Suprapubic skin (tissue), 3 donors: ENCODE data around the gene PCNX2.

Source experiments
- CTCF ChIP-seq, 2 donors: fragments of 200-600 bp in 1 of 2; fragments of 450-650 bp in 1 of 2; sonication (generic) in 1 of 2; IDR thresholded peaks; one replicate each; pipeline ENCODE4 v1.5.1; 2016 to 2019; ENCODE audit warnings: antibody characterized with exemption in 2 of 2, mild to moderate bottlenecking in 1 of 2, moderate library complexity in 1 of 2
- EP300 ChIP-seq: sonication (generic); formaldehyde crosslinking; IDR thresholded peaks from one replicate; pipeline ENCODE4 v1.6.1; 2017; ENCODE audit warnings: antibody characterized with exemption
- POLR2A ChIP-seq, 2 donors: fragments of 450-650 bp; IDR thresholded peaks; one replicate each; pipeline ENCODE4 v1.6.1; 2017; ENCODE audit warnings: antibody characterized with exemption in 2 of 2, mild to moderate bottlenecking in 2 of 2, moderate library complexity in 2 of 2

DNA sequence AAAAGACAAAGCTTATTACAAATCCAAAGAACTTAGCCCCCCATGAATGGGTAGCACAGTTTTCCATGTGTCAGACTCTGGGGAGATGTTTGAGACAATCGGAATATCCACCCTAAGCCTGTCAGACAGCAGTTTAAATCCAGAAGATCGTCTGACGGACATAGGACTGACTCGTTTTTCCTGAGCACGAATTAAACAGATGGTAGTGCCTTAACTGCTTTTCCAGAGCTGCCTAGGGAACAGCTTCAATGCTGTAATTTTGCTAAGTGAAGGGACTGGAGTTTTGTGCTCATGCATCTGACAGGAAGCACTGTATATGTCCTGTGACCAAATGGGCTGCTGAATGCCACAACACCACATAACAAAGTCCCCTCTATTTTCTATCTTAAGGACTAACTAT, 48.6 kb downstream of the PCNX2 start:
- TF ChIP-seq CTCF (IDR thresholded peaks at IDR 0.05) (no peak), POLR2A (IDR thresholded peaks at IDR 0.05) (no peak), EP300 (no peak)
